IPS-20b (cell line): ENCODE data around the gene ZNF618.

Experiments
- H3K27ac ChIP-seq: one replicate; pipeline ENCODE4 v1.5.1; 2013; ENCODE audit warnings: low read length
- H3K27me3 ChIP-seq: 2 replicates; pipeline ENCODE4 v1.6.1; 2013; ENCODE audit warnings: mild to moderate bottlenecking, low read length, inconsistent platforms; ENCODE audit not compliant: insufficient read depth
- H3K36me3 ChIP-seq: 2 replicates; pipeline ENCODE4 v1.6.1; 2013; ENCODE audit warnings: low read depth, mild to moderate bottlenecking, inconsistent platforms, low read length, moderate library complexity; ENCODE audit not compliant: insufficient read depth
- H3K4me1 ChIP-seq: 2 replicates; pipeline ENCODE4 v1.6.1; 2013; ENCODE audit warnings: mild to moderate bottlenecking, control low read depth, inconsistent platforms, low read length, moderate library complexity; ENCODE audit not compliant: insufficient read depth
- H3K4me3 ChIP-seq: 2 replicates; pipeline ENCODE4 v1.5.1; 2013; ENCODE audit warnings: mild to moderate bottlenecking, low read length, inconsistent platforms
- H3K9ac ChIP-seq: 2 replicates; pipeline ENCODE4 v1.6.1; 2013; ENCODE audit warnings: low read depth, mild to moderate bottlenecking, inconsistent platforms, low read length, moderate library complexity
- H3K9me3 ChIP-seq: 2 replicates; pipeline ENCODE4 v1.6.1; 2013; ENCODE audit warnings: mild to moderate bottlenecking, low read depth, low read length, inconsistent platforms; ENCODE audit not compliant: insufficient read depth

Gene ZNF618

DNA sequence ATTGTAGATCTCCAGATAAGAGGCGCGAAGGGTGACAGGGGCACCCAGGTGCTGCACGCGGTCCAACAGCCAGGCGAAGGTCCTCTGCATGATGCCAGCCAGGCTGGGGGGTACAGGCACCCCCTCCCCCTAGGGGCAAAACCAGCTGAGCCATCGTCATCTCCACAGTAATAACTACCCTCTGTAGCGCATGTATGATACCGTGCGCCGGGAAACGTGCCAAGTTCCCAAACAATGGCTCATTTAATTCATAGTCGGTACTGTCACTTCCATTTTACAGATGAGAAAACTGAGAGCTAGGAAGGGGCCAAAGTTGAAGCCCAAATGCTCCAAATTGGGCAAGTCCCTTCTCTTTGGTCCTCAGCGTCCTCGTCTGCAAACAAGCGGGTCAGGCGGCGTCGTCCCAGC, 221.5 kb downstream of the ZNF618 start:
- Histone ChIP-seq H3K9me3 (0 out of 2 replicates have a peak, but pooled peaks cover 3% of the 10 kb centered on the region), H3K36me3 (no peaks in the 10 kb centered on the region), H3K4me1 (peaks cover 5% of the 10 kb centered on the region; the same call in 1 of the 2 replicates), H3K27ac (no peak overlapping the region), H3K27me3 (peaks cover 54% of the 10 kb centered on the region), H3K9ac (no peak overlapping the region), H3K4me3 (peak overlapping the region; percentile 63; the same call in 1 of the 2 replicates)

DNA sequence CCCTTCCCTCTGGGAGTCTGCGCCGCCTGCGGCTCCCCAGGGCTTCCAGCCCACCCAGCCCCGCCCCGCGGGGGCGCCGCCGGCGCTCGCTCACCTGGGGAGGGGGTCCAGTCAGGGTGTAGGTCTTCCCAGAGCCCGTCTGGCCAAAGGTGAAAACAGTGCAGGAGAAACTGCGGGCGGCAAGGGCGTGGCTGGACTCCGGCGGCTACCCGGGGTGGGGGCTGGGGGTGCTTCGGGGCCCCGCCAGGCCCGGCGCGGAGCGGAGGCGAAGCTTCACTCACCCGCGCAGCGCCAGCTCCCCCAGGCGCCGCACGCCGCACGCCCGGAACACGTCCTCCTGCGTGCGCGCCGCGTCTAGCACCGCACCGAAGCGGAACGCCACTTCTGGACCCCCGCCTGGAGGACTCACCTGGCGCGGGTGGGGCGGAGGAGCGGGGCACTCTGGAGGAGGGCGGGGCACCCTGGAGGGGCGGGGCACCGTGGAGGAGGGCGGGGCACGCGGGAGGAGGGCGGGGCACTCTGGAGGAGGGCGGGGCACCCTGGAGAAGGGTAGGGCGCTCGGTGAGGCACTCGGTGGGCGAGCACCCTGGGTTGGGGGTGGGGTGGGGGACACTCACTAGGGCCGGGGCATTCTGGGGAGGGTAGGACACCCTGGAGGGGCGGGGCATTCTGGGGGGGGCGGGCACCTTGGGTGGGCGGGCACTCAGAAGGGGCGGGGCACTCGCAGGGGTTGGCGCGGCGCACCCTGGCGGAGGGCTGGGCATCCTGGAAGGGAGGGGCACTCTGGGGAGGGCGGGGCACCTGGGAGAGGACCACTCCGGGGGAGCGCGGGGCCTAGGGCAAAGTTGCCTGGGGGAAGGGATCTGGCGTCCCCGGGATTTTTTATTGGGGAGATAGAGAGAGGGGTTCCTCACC, 222.2 kb downstream of the ZNF618 start:
- peaks cover 5% of the 10 kb centered on the region; the same call in 1 of the 2 replicates for H3K4me1 ChIP-seq
- peak overlapping the region; percentile 56; the same call in 1 of the 2 replicates for H3K9ac ChIP-seq
- no peak overlapping the region for H3K27ac ChIP-seq
- no peaks in the 10 kb centered on the region for H3K36me3 ChIP-seq
- peak overlapping the region; percentile 76 for H3K4me3 ChIP-seq
- H3K27me3 ChIP-seq: peaks cover 54% of the 10 kb centered on the region
- 0 out of 2 replicates have a peak, but pooled peaks cover 3% of the 10 kb centered on the region for H3K9me3 ChIP-seq

DNA sequence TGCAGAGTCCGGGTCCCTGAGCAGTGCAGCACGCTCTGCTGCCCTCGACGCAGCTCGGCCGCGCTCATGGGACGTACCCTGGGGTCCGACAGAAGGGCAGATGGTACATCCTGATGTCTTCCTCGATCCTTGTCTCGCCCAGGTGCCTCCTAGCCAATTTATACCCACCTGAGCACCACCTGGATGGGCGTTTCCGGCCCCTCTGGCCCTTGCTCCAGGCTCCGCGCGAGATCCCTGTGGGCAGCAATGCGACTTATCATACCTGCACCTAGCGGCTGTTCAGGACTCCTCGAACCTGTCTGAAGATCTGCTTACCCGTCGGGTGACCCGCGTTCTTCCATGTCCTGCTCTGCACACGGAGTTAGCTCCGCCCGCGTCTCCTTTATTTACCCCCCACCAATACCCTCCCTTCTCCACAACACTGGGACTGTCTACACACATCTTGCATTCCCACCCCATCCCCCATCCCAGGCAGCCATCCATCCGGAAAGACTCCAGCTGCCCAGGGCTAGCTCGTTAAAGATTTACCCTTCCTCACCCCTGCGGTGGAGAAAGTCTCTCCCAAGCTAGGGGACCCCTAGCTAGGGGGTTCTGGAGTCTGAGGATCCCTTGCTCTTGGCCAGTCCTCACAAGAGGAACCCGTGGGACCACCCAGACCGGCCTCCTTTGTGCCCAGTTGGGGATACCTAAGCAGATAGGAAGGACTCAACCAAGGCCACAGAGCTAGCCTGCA, 223.0 kb downstream of the ZNF618 start, which contains the start of gene KIF12:
KIF12 (minus strand) TSS at position 357 of the 733 bp plus-strand sequence; CDS start at position 341, 16 bp downstream.
- Histone ChIP-seq H3K4me3 (peak within 1 kb of the TSS; percentile 76), H3K9me3 (0 out of 2 replicates have a peak, but pooled peaks cover 3% of the 10 kb centered on the region), H3K27me3 (peaks cover 54% of the 10 kb centered on the region), H3K36me3 (no peaks in the 10 kb centered on the region), H3K27ac (no peak within 1 kb of the TSS), H3K9ac (peak within 1 kb of the TSS; percentile 56; the same call in 1 of the 2 replicates), H3K4me1 (peaks cover 5% of the 10 kb centered on the region; the same call in 1 of the 2 replicates)

DNA sequence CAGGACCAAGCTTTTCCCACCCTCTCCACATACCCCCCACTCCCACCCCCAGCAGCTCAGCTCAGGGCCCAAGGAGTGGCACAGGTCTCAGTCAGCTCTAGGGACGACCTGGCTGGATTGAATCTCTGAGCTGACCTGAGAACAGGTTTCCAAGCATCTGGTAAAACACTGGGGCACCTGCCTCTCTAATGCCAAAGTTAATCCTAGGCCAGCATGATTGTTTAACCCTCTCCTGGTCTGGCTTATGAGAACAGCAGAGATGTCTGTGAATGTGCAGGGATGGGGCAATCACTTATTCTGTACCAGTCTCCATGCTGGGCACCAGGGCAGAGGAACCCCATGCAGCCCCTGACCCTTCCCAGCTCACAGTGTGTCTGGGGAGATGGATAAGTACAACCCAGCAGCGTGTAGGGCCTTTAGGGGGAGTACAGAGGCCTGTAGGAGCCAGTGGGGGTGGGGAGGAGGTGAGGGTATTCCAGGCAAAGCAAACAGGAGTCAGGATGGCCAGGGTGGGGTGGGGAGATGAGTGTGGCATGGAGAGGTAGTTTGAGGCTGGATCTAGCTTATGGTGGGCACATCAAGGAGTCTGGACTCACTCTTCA, 223.7 kb downstream of the ZNF618 start:
- Histone ChIP-seq H3K4me1 (peaks cover 5% of the 10 kb centered on the region; the same call in 1 of the 2 replicates), H3K4me3 (no peak overlapping the region), H3K9me3 (0 out of 2 replicates have a peak, but pooled peaks cover 3% of the 10 kb centered on the region), H3K9ac (no peak overlapping the region), H3K27me3 (peaks cover 57% of the 10 kb centered on the region), H3K36me3 (no peaks in the 10 kb centered on the region), H3K27ac (no peak overlapping the region)

DNA sequence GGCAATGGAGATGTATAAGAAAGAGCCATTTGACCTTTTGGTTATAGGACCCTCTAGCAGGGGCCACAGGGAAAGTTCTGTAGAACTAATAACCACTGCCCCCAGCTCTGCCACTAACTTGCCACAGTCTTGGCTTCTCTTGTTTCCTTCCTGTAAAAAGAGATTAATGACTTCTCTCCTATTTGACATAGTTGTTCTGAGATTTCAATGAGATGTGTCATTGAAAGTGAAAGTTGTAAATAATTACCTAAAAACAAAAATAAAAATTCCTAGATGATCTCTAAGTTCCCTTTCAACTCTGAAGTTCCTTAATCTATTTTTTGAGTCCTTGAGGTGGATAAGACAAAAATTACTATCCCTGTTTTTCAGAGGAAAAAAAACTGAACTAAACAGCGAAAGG, 224.4 kb downstream of the ZNF618 start:
- Histone ChIP-seq H3K4me1 (peaks cover 5% of the 10 kb centered on the region; the same call in 1 of the 2 replicates), H3K9ac (no peak overlapping the region), H3K4me3 (no peak overlapping the region), H3K36me3 (no peaks in the 10 kb centered on the region), H3K9me3 (0 out of 2 replicates have a peak, but pooled peaks cover 3% of the 10 kb centered on the region), H3K27me3 (peaks cover 61% of the 10 kb centered on the region), H3K27ac (no peak overlapping the region)

DNA sequence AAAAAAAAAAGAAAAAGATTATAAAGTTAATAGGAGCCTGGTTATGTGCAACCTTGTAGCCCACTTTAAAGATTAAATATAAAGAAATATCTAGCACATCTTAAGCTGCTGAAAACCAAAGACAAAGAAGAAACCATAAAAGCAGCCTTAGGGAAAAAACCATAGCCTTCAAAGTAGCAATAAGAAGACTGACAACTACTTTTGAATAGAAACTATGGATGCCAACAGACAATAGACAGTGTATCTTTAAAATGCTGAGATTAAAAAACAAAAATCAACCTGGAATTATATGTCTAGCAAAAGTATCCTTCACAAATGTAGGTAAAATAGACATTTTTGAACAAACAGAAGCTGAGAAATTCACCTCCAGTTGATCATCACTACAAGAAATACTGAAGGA, 226.4 kb downstream of the ZNF618 start:
- Histone ChIP-seq H3K27ac (no peak overlapping the region), H3K9ac (no peak overlapping the region), H3K4me1 (peaks cover 5% of the 10 kb centered on the region; the same call in 1 of the 2 replicates), H3K36me3 (no peaks in the 10 kb centered on the region), H3K4me3 (no peak overlapping the region), H3K9me3 (0 out of 2 replicates have a peak, but pooled peaks cover 3% of the 10 kb centered on the region), H3K27me3 (peaks cover 52% of the 10 kb centered on the region)

DNA sequence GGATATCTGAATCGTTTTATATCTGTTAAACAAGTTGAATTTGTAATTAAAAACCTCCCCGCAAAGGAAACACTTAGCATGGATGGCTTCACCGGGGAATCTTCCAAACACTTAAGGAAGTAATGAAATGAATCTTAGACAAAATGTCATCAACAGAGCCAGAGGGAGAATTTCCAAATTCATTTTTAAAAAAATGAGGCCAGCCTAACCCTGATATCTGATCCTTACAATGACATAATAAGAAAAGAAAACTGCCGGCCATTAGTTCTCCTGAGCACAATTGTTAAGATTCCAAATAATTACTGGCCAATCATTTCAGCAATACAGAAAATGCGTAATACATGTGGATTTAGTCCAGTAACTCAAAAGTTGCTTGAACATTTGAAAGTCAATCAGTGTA, 229.1 kb downstream of the ZNF618 start:
- H3K27me3 ChIP-seq: peaks cover 47% of the 10 kb centered on the region
- no peak overlapping the region for H3K27ac ChIP-seq
- H3K4me3 ChIP-seq: no peak overlapping the region

More for the DNA sequence above, 229.1 kb downstream of the ZNF618 start:
- no peaks in the 10 kb centered on the region for H3K4me1 ChIP-seq
- 0 out of 2 replicates have a peak, but pooled peaks cover 3% of the 10 kb centered on the region for H3K9me3 ChIP-seq
- H3K36me3 ChIP-seq: no peaks in the 10 kb centered on the region
- H3K9ac ChIP-seq: no peak overlapping the region
